T-cell (primary cell): Measurements from ENCODE around the gene PCP4L1. TPM values are rescaled to one million over a fixed set of nuclear protein-coding genes. Genes with fewer than 3 reads are reported as not detected.

ENCODE experiments used
- ATAC-seq, 4 experiments: fragments of 200-7000 bp in 3 of 4; fragments of 150-1000 bp in 1 of 4; cut with Tn5 transposase; replicated peaks in 1 of 4; 1 replicate in 3 of 4; 2 replicates in 1 of 4; pipeline ENCODE4 v1.10.0; 2021; ENCODE audit warnings: moderate library complexity in 3 of 4, mild to moderate bottlenecking in 2 of 4, moderate number of reproducible peaks in 1 of 4
- CTCF ChIA-PET, 2 donors: fragments of 300-600 bp; sonication (Branson Sonifier 250); formaldehyde crosslinking; loops; one replicate each; lab custom pipeline; 2022; ENCODE audit warnings: antibody characterized with exemption in 2 of 2; lab: Charles Lee
- POLR2A ChIA-PET, 2 donors: fragments of 300-600 bp; sonication (Branson Sonifier 250); formaldehyde crosslinking; loops; one replicate each; lab custom pipeline; 2022; ENCODE audit warnings: antibody characterized with exemption in 2 of 2; lab: Charles Lee
- DNase-seq, 35 experiments: peaks; one replicate each; pipeline versions ENCODE4 v3.0.0 to v3.0.0-alpha.2; 2013 to 2023
- H3K27ac ChIP-seq: one replicate; pipeline ENCODE4 v1.5.1; 2013; ENCODE audit warnings: low read length
- H3K27me3 ChIP-seq, 2 experiments: replicated peaks in 1 of 2; 1 replicate in 1 of 2; 2 replicates in 1 of 2; pipeline versions ENCODE4 v1.6.1 to v1.7.0; 2013; ENCODE audit warnings: low read length in 1 of 2, mixed read lengths in 1 of 2; ENCODE audit not compliant: control insufficient read depth in 2 of 2, insufficient read depth in 2 of 2; ENCODE audit errors: extremely low read depth in 1 of 2
- H3K36me3 ChIP-seq, 2 donors: 1 replicate in 1 of 2; 2 replicates in 1 of 2; pipeline versions ENCODE4 v1.6.1 to v1.7.0; 2013; ENCODE audit warnings: low read length in 1 of 2; ENCODE audit not compliant: control insufficient read depth in 2 of 2, insufficient read depth in 1 of 2; ENCODE audit errors: extremely low read depth in 1 of 2
- H3K4me1 ChIP-seq, 2 experiments: 1 replicate in 1 of 2; 2 replicates in 1 of 2; pipeline versions ENCODE4 v1.6.1 to v1.7.0; 2013; ENCODE audit warnings: low read length in 2 of 2, mixed read lengths in 1 of 2; ENCODE audit not compliant: insufficient read depth in 2 of 2, control insufficient read depth in 1 of 2; ENCODE audit errors: extremely low read depth in 1 of 2
- H3K4me3 ChIP-seq, 2 donors: 1 replicate in 1 of 2; 2 replicates in 1 of 2; pipeline versions ENCODE4 v1.5.1 to v1.7.0; 2013; ENCODE audit warnings: mild to moderate bottlenecking in 2 of 2, low read length in 1 of 2, moderate library complexity in 1 of 2; ENCODE audit not compliant: control insufficient read depth in 1 of 2; ENCODE audit errors: extremely low read depth in 1 of 2
- H3K9me3 ChIP-seq: 2 replicates; pipeline ENCODE4 v1.7.0; 2013
- H3K27ac Mint-ChIP-seq, 2 donors: one replicate each; pipeline ENCODE4 v1.8.0; 2020 to 2021; ENCODE audit warnings: mild to moderate bottlenecking in 2 of 2, mixed read lengths in 2 of 2
- H3K27me3 Mint-ChIP-seq, 2 donors: one replicate each; pipeline ENCODE4 v1.8.0; 2021 to 2022; ENCODE audit warnings: mixed read lengths in 2 of 2
- H3K36me3 Mint-ChIP-seq: one replicate; pipeline ENCODE4 v1.8.0; 2021; ENCODE audit warnings: mixed read lengths
- H3K4me1 Mint-ChIP-seq, 3 donors: one replicate each; pipeline ENCODE4 v1.8.0; 2020 to 2022; ENCODE audit warnings: mixed read lengths in 3 of 3, mild to moderate bottlenecking in 1 of 3
- H3K4me3 Mint-ChIP-seq, 3 donors: one replicate each; pipeline ENCODE4 v1.8.0; 2020 to 2022; ENCODE audit warnings: mild to moderate bottlenecking in 3 of 3, mixed read lengths in 3 of 3, moderate library complexity in 3 of 3
- H3K9me3 Mint-ChIP-seq, 3 donors: one replicate each; pipeline ENCODE4 v1.8.0; 2020 to 2022; ENCODE audit warnings: mixed read lengths in 3 of 3
- WGBS: methylation state at CpG from one replicate; pipeline ENCODE4 v1.1.5; 2013; ENCODE audit warnings: missing lambda C conversion rate; ENCODE audit not compliant: insufficient coverage; 5-methylcytosine and 5-hydroxymethylcytosine counted together
- total RNA-seq, 35 experiments: library from RNA in 6 of 35; stranded (reverse) in 6 of 35; fragments of 120-200 nt in 1 of 35; gene quantifications; one replicate each; pipeline versions ENCODE4 v1.2.1 to v1.2.4 and lab custom pipeline; 2013 to 2026

PCP4L1 gene
- total RNA-seq (not detected), total RNA-seq (lab: John Stamatoyannopoulos, UW) (0 to 0.13 (median 0) reads per million in 29 experiments)
- not detected for total RNA-seq (2013)

- Histone ChIP-seq H3K36me3 (no peaks in the 10 kb centered on the region), H3K27me3 (peaks cover 14 to 48% of the 10 kb centered on the region in 2 experiments), H3K27ac (no peak within 1 kb of the TSS), H3K4me3 (peak within 1 kb of the TSS; percentile 30 to 65), H3K4me1 (peaks cover 3 to 14% of the 10 kb centered on the region in 2 experiments), H3K9me3 (no peaks in the 10 kb centered on the region)
- Mint-ChIP-seq H3K4me1 (peaks cover 19 to 25% (median 21%) of the 10 kb centered on the region in 3 donors), H3K4me3 (peak within 1 kb of the TSS; percentile 57 to 80 (median 63)), H3K36me3 (peaks cover 17% of the 10 kb centered on the region), H3K27me3 (peaks cover 54 to 57% of the 10 kb centered on the region in 2 donors), H3K27ac (peak within 1 kb of the TSS; percentile 39), H3K9me3 (peaks cover 0 to 25% (median 12%) of the 10 kb centered on the region in 3 donors)
- 6% methylated on average over 51 of the region's 62 CpGs for WGBS
- ATAC-seq (peak; percentile 76 to 96 (median 82)), DNase-seq (peak in 23 of 35 experiments; percentile 3 to 37 (median 11))
- ChIA-PET CTCF (interaction anchor here in 1 of 2 donors (0.7 to 0.9 kb wide), 4 partner anchors 24 to 127 kb away, joined by 3 to 7 read pairs (median 4); no protein-coding TSS in a partner anchor), POLR2A (interaction anchor here (0.7 to 1.0 kb wide), 5 partner anchors 9 to 237 kb away, joined by 6 to 11 read pairs (median 9); no protein-coding TSS in a partner anchor)
Measured at GRCh38 chr1:161258439-161259344, at the start of gene PCP4L1. Gene PCP4L1 (plus strand): TSS chr1:161258745. CDS start chr1:161258975, 230 bp downstream.

- no peaks in the 10 kb centered on the region for H3K27me3 ChIP-seq
- no peak overlapping the region for H3K4me3 ChIP-seq
- H3K9me3 ChIP-seq, result no peaks in the 10 kb centered on the region
- peaks cover 13 to 88% of the 10 kb centered on the region in 2 donors for H3K36me3 ChIP-seq
- ChIA-PET POLR2A (no interaction called here), CTCF (interaction anchor here (1.0 to 2.2 kb wide), 4 partner anchors 10 to 172 kb away, joined by 3 to 32 read pairs (median 6); partner anchors contain the start of gene TOMM40L (in 2 of the 2))
- H3K27me3 Mint-ChIP-seq, result no peaks in the 10 kb centered on the region
- 66% methylated on average over 6 of the region's 11 CpGs for WGBS
- H3K4me1 Mint-ChIP-seq, result peaks cover 34 to 40% (median 38%) of the 10 kb centered on the region in 3 donors
- peaks cover 3 to 19% of the 10 kb centered on the region in 2 experiments for H3K4me1 ChIP-seq
- H3K9me3 Mint-ChIP-seq, result no peaks in the 10 kb centered on the region
- H3K4me3 Mint-ChIP-seq, result no peak overlapping the region
- H3K27ac ChIP-seq, result no peak overlapping the region
- H3K36me3 Mint-ChIP-seq, result peaks cover 70% of the 10 kb centered on the region
- ATAC-seq, result peak; percentile 90 to 98 (median 90)
- peak in 34 of 35 experiments; percentile 49 to 82 (median 69) for DNase-seq
- H3K27ac Mint-ChIP-seq, result peak overlapping the region; percentile 71 to 84
Measured at GRCh38 chr1:161209790-161210409, 48.6 kb upstream of the PCP4L1 start.

- H3K4me1 ChIP-seq, result peaks cover 18 to 34% of the 10 kb centered on the region in 2 experiments
- POLR2A ChIA-PET, result no interaction called here
- 97% methylated on average over 3 of the region's 9 CpGs for WGBS
Measured at GRCh38 chr1:161214369-161214768, 44.2 kb upstream of the PCP4L1 start.

GRCh38 chr1:161215076-161215475 is 43.5 kb upstream of the PCP4L1 start, which contains the start of gene FCER1G:
Gene FCER1G (plus strand): TSS chr1:161215295. CDS start chr1:161215322, 27 bp downstream.
- Mint-ChIP-seq H3K4me3 (peak within 1 kb of the TSS; percentile 34 to 70 (median 36)), H3K27ac (peak within 1 kb of the TSS; percentile 75 to 86), H3K4me1 (peaks cover 44 to 52% (median 47%) of the 10 kb centered on the region in 3 donors), H3K9me3 (no peaks in the 10 kb centered on the region), H3K27me3 (no peaks in the 10 kb centered on the region), H3K36me3 (peaks cover 42% of the 10 kb centered on the region)
- H3K36me3 ChIP-seq, result peaks cover 6 to 45% of the 10 kb centered on the region in 2 donors
- H3K27me3 ChIP-seq, result no peaks in the 10 kb centered on the region
- ATAC-seq (no peak), DNase-seq (no peak)
- 27% methylated on average over 5 of the region's 10 CpGs for WGBS
- POLR2A ChIA-PET, result no interaction called here
- CTCF ChIA-PET, result no interaction called here
- H3K4me1 ChIP-seq, result peaks cover 20 to 30% of the 10 kb centered on the region in 2 experiments
- H3K9me3 ChIP-seq, result no peaks in the 10 kb centered on the region
- H3K4me3 ChIP-seq, result peak within 1 kb of the TSS in 1 of 2 donors; percentile 46
- no peak within 1 kb of the TSS for H3K27ac ChIP-seq

More at GRCh38 chr1:161214369-161214768, 44.2 kb upstream of the PCP4L1 start:
- Mint-ChIP-seq H3K9me3 (no peaks in the 10 kb centered on the region), H3K36me3 (peaks cover 49% of the 10 kb centered on the region), H3K4me1 (peaks cover 44 to 52% (median 47%) of the 10 kb centered on the region in 3 donors), H3K27ac (peak overlapping the region; percentile 12 to 13), H3K27me3 (no peaks in the 10 kb centered on the region), H3K4me3 (no peak overlapping the region)
- ATAC-seq, result no peak
- H3K27ac ChIP-seq, result no peak overlapping the region
- H3K9me3 ChIP-seq, result no peaks in the 10 kb centered on the region
- H3K4me3 ChIP-seq, result no peak overlapping the region
- no peak for DNase-seq
- CTCF ChIA-PET, result no interaction called here
- peaks cover 6 to 52% of the 10 kb centered on the region in 2 donors for H3K36me3 ChIP-seq
- H3K27me3 ChIP-seq, result no peaks in the 10 kb centered on the region

- no peaks in the 10 kb centered on the region for H3K27me3 ChIP-seq
- ChIA-PET CTCF (interaction anchor here in 1 of 2 donors (0.8 to 1.3 kb wide), 4 partner anchors 8 to 11 kb away, joined by 3 to 5 read pairs (median 4); partner anchors contain the start of gene TOMM40L), POLR2A (interaction anchor here in 1 of 2 donors (0.6 to 0.7 kb wide), 2 partner anchors 9 to 41 kb away, joined by 3 to 9 read pairs; partner anchors contain the start of genes PCP4L1 and TOMM40L)
- H3K27ac Mint-ChIP-seq, result peak overlapping the region; percentile 94 to 97
- peak overlapping the region; percentile 40 to 69 (median 52) for H3K4me3 Mint-ChIP-seq
- no peaks in the 10 kb centered on the region for H3K27me3 Mint-ChIP-seq
- H3K27ac ChIP-seq, result no peak overlapping the region
- H3K4me3 ChIP-seq, result no peak overlapping the region
- 75% methylated on average over 6 of the region's 7 CpGs for WGBS
- H3K36me3 Mint-ChIP-seq, result peaks cover 28% of the 10 kb centered on the region
- ATAC-seq (no peak), DNase-seq (no peak)
- no peaks in the 10 kb centered on the region for H3K9me3 Mint-ChIP-seq
- no peaks in the 10 kb centered on the region for H3K9me3 ChIP-seq
- peaks cover 21 to 29% of the 10 kb centered on the region in 2 experiments for H3K4me1 ChIP-seq
- H3K36me3 ChIP-seq, result peaks cover 0 to 24% of the 10 kb centered on the region in 2 donors
- peaks cover 49 to 57% (median 54%) of the 10 kb centered on the region in 3 donors for H3K4me1 Mint-ChIP-seq
Measured at GRCh38 chr1:161216945-161217712, 41.4 kb upstream of the PCP4L1 start.
